T-helper 2 cell treated with Interferon-gamma antibody and Interleukin-4, amounts not matched to agents 100 ng/mL and 5 ng/mL, for 36 hours (primary cell): ENCODE data around the gene OR5V1. TPM values are rescaled to one million over a fixed set of nuclear protein-coding genes. Genes with fewer than 3 reads are reported as not detected.
"Not testable (repeated sequence)": the region's sequence is repeated elsewhere in the genome, so short reads cannot be mapped to it uniquely, and the experiment has no call there.

ENCODE experiments used
- intact Hi-C: fragments of 100-400 bp; cut with micrococcal nuclease; formaldehyde crosslinking; loops from one replicate; pipeline ENCODE4 v1.15.1; 2023
- total RNA-seq: library from RNA; stranded (reverse); gene quantifications from 2 replicates; pipeline ENCODE4 v1.2.3, GENCODE V29; 2022

The OR5V1 gene
- total RNA-seq, result not detected in 2 replicates

- intact Hi-C loops, result no loop called here
Measured at GRCh38 chr6:29368765-29369164, at the start of gene OR5V1. Gene OR5V1 (minus strand): TSS chr6:29368865. CDS start chr6:29356195, 12,670 bp downstream.

GRCh38 chr6:29414588-29414987, 45.9 kb upstream of the OR5V1 start, which contains the start of gene OR12D1:
Gene OR12D1 (plus strand): TSS chr6:29414928.
- intact Hi-C loops, result no loop called here

GRCh38 chr6:29403801-29404200, 35.1 kb upstream of the OR5V1 start:
- intact Hi-C loops, result no loop called here

- intact Hi-C loops, result no loop called here
Measured at GRCh38 chr6:29399525-29399924, 30.9 kb upstream of the OR5V1 start.

GRCh38 chr6:29395331-29395730, 26.7 kb upstream of the OR5V1 start, which contains the start of gene OR12D2:
Gene OR12D2 (plus strand): TSS chr6:29395631. CDS start chr6:29396700, 1,069 bp downstream.
- intact Hi-C loops, result no loop called here

DNA sequence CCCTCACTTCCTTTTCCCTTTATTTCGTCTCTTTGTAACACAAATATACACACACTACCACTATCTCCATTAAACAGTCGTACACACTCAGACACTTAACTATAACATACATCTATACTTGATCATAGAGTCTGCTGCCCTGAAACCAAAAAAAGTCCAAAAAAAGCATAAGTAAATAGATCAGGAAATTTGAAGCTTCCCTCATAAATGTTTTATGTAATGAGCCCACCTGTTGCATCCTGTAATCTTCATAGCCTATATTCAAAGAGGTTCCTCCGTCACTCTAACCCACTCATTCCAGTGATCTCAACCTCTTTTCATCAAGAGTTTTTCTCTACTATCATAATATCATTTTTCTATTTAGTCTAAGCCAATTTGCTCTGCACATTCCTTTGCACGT, 19.9 kb upstream of the OR5V1 start:
- intact Hi-C loops, result no loop called here

- intact Hi-C loops, result no loop called here
Measured at GRCh38 chr6:29376003-29376402, 7.3 kb upstream of the OR5V1 start.

GRCh38 chr6:29375191-29375590, 6.5 kb upstream of the OR5V1 start, which contains the start of gene OR12D3:
Gene OR12D3 (minus strand): TSS chr6:29375291. CDS start chr6:29375287, 4 bp downstream.
- intact Hi-C loops, result no loop called here

GRCh38 chr6:29355603-29356002, 13.1 kb downstream of the OR5V1 start:
- intact Hi-C loops, result no loop called here

DNA sequence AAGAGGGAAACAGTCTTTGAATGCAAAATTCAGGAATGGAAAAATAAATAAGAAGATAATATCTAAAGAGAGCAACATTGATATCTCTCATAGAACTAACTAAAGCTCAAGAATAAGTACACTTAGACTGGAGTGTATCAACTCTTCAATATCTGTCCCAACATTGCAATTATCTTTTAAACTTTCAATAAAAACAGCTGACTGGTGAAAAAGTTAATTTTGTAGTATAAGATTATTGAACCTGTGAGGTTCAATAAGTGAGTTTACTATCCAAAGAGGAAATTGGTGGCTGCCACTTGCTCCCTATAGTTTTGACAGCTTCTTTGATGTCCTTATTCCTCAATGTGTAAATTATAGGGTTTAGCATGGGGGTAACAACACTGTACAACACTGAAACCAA, 13.7 kb downstream of the OR5V1 start:
- intact Hi-C loops, result no loop called here

DNA sequence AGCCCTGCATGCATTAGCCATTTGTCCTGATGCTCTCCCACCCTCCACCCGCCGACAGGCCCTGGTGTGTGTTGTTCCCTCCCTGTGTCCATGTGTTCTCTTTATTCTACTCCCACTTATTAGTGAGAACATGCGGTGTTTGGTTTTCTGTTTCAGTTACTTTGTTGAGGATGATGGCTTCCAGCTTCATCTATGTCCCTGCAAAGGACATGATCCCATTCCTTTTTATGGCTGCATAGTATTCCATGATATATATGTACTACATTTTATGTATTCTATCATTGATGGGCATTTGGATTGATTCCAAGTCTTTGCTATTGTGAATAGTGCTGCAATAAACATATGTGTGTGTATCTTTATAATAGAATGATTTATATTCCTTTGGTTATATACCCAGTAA, 19.3 kb downstream of the OR5V1 start:
- intact Hi-C loops, result not testable (repeated sequence)

- intact Hi-C loops, result no loop called here
Measured at GRCh38 chr6:29345380-29345779, 23.3 kb downstream of the OR5V1 start.

- intact Hi-C loops, result no loop called here
Measured at GRCh38 chr6:29336269-29336668, 32.4 kb downstream of the OR5V1 start.

DNA sequence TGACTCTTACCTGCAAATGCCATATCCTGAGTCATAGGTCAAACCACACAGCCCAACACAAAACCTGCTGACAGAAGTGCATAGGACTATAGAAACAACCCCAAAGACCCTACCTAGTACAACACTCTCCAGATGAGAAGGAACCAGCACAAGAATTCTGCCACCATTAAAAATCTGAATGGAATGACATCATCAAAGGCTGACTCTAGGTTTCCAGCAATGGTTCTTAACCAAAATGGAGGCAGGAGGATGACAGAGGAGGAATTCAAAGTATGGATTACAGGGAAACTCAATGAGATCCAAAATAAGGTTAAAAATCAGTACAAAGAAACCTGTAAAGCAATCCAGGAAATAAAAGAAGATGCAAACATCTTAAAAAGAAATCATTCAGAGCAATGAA, 36.0 kb downstream of the OR5V1 start:
- intact Hi-C loops, result no loop called here

DNA sequence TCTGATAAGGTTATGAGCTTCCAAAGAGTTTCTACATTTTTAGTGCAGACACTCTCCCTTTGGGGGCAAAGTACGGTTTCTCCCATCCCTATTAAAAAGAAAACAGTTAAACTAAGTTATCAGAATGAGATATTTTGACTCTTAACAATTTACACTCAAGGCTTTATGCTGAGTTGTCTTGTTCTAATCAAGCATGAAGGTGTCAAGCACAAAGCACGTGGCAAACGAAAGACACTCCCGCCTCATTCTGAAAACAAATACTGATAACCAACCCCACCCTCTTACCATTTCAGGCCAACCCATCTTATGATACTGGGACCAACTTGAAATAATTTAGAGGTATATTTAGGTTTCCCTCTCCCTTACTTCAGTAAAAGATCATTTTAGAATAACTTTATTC, 42.9 kb downstream of the OR5V1 start:
- intact Hi-C loops, result no loop called here

DNA sequence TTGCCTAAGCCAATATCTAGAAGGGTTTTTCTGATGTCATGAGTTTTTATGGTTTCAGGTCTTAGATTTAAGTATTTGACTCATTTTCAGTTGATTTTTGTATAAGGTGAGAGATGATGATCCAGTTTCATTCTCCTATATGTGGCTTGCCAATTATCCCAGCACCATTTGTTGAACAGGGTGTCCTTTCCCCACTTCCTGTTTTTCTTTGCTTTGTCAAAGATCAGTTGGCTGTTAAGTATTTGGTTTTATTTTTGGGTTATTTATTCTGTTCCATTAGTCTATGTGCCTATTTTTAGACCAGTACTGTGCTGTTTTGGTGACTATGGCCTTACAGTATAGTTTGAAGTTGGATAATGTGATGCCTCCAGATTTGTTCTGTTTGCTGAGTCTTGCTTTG, 45.3 kb downstream of the OR5V1 start:
- intact Hi-C loops, result not testable (repeated sequence)

GRCh38 chr6:29319931-29320330, 48.7 kb downstream of the OR5V1 start:
- intact Hi-C loops, result no loop called here

Other genes starting within 250 kb of the OR5V1 start
- gene OR2J2, start 198.0 kb downstream of the OR5V1 start, total RNA-seq, result not detected in 2 replicates
- gene OR14J1, start 67.2 kb downstream of the OR5V1 start, total RNA-seq, result not detected in 2 replicates
- not detected in 2 replicates for gene OR12D3, start 6.4 kb upstream of the OR5V1 start, total RNA-seq
- gene OR12D2, start 26.8 kb upstream of the OR5V1 start, total RNA-seq, result not detected in 2 replicates
- not detected in 2 replicates for gene OR12D1, start 46.1 kb upstream of the OR5V1 start, total RNA-seq
- gene OR10C1, start 70.4 kb upstream of the OR5V1 start, total RNA-seq, result not detected in 2 replicates
- gene OR11A1, start 88.2 kb upstream of the OR5V1 start, total RNA-seq, result not detected in 2 replicates
- not detected in 2 replicates for gene OR2H1, start 88.3 kb upstream of the OR5V1 start, total RNA-seq
- gene MAS1L, start 119.1 kb upstream of the OR5V1 start, total RNA-seq, result not detected in 2 replicates
- gene UBD, start 190.9 kb upstream of the OR5V1 start, total RNA-seq, result 0.61 and 1.0 TPM in 2 replicates
- not detected in 2 replicates for gene OR2H2, start 216.3 kb upstream of the OR5V1 start, total RNA-seq